ENCODE data around the gene SOS1. TPM values are rescaled to one million over a fixed set of nuclear protein-coding genes. Genes with fewer than 3 reads are reported as not detected.

SOS1 gene
- total and polyA plus RNA-seq, 2 of the 13 experiments (the other 11 are each of a cell fraction or from before 2014, with no cell fraction given), result 20.8 to 60.4 TPM

GRCh38 chr2:39121523-39122063, 742 bp upstream of the SOS1 start (continued):
- TF ChIP-seq PRDM10 (CRISPR knock-in tag; IDR thresholded peaks at IDR 0.05; ENCODE audit: low read depth), result no peak
- no peak for TF ChIP-seq WIZ (CRISPR knock-in tag; IDR thresholded peaks at IDR 0.05)
- TF ChIP-seq MEIS2 (CRISPR knock-in tag; IDR thresholded peaks at IDR 0.05), result no peak
- TF ChIP-seq, protein P1, sequence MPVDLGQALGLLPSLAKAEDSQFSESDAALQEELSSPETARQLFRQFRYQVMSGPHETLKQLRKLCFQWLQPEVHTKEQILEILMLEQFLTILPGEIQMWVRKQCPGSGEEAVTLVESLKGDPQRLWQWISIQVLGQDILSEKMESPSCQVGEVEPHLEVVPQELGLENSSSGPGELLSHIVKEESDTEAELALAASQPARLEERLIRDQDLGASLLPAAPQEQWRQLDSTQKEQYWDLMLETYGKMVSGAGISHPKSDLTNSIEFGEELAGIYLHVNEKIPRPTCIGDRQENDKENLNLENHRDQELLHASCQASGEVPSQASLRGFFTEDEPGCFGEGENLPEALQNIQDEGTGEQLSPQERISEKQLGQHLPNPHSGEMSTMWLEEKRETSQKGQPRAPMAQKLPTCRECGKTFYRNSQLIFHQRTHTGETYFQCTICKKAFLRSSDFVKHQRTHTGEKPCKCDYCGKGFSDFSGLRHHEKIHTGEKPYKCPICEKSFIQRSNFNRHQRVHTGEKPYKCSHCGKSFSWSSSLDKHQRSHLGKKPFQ (CRISPR knock-in tag; IDR thresholded peaks at IDR 0.05; ENCODE audit: insufficient replicate concordance), result peak; percentile 0
- TF ChIP-seq PAX8 (CRISPR knock-in tag; IDR thresholded peaks at IDR 0.05; ENCODE audit: borderline replicate concordance), result no peak
- no peak for TF ChIP-seq HHEX (CRISPR knock-in tag; IDR thresholded peaks at IDR 0.05)
- TF ChIP-seq CENPT (CRISPR knock-in tag; IDR thresholded peaks at IDR 0.05; ENCODE audit: low read depth), result no peak
- no peak for TF ChIP-seq MAX (IDR thresholded peaks at IDR 0.05)
- TF ChIP-seq CREB1 (IDR thresholded peaks at IDR 0.05), result no peak
- TF ChIP-seq CREB1 (CRISPR knock-in tag; IDR thresholded peaks at IDR 0.05), result peak; percentile 81
- TF ChIP-seq ATF6 (CRISPR knock-in tag; conservative IDR thresholded peaks at IDR 0.05), result no peak
- TF ChIP-seq KDM5A (IDR thresholded peaks at IDR 0.05; ENCODE audit: borderline replicate concordance, low read length), result 0 out of 2 replicates have a peak, but pooled peaks have one; percentile 21
- no peak for TF ChIP-seq ZNF234 (CRISPR knock-in tag; conservative IDR thresholded peaks at IDR 0.05)
- no peak for TF ChIP-seq NFE2 (CRISPR knock-in tag; IDR thresholded peaks at IDR 0.05)
- TF ChIP-seq ZNF513 (CRISPR knock-in tag; conservative IDR thresholded peaks at IDR 0.05), result no peak
- TF ChIP-seq, protein P2, sequence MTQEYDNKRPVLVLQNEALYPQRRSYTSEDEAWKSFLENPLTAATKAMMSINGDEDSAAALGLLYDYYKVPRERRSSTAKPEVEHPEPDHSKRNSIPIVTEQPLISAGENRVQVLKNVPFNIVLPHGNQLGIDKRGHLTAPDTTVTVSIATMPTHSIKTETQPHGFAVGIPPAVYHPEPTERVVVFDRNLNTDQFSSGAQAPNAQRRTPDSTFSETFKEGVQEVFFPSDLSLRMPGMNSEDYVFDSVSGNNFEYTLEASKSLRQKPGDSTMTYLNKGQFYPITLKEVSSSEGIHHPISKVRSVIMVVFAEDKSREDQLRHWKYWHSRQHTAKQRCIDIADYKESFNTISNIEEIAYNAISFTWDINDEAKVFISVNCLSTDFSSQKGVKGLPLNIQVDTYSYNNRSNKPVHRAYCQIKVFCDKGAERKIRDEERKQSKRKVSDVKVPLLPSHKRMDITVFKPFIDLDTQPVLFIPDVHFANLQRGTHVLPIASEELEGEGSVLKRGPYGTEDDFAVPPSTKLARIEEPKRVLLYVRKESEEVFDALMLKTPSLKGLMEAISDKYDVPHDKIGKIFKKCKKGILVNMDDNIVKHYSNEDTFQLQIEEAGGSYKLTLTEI (CRISPR knock-in tag; conservative IDR thresholded peaks at IDR 0.05), result no peak
- no peak for TF ChIP-seq ZFX (CRISPR knock-in tag; IDR thresholded peaks at IDR 0.05; ENCODE audit: low read depth)
- no peak for TF ChIP-seq SIX4 (CRISPR knock-in tag; IDR thresholded peaks at IDR 0.05)
- no peak for TF ChIP-seq ZNF230 (CRISPR knock-in tag; IDR thresholded peaks at IDR 0.05)
- TF ChIP-seq ZNF350 (CRISPR knock-in tag; IDR thresholded peaks at IDR 0.05; ENCODE audit: borderline replicate concordance, low read depth), result no peak

All from HepG2 (cell line).